Activated T-helper 1 cell treated with anti-CD3 and anti-CD28 coated beads, Interleukin-12 subunit alpha, Interleukin-12 subunit beta, Interleukin-2, Interleukin-4 antibody, amounts not matched to agents 30 ng/mL and 10 ng/mL and 1 ng/mL, durations not matched to agents 14 hours and 24 hours and 36 hours (primary cell): Measurements from ENCODE around the gene GCNT2. TPM values are rescaled to one million over a fixed set of nuclear protein-coding genes. Genes with fewer than 3 reads are reported as not detected.

Experiments used
- total RNA-seq: library from RNA; stranded (reverse); gene quantifications from 2 replicates; pipeline ENCODE4 v1.2.3, GENCODE V29; 2022

Gene GCNT2
- total RNA-seq, 1 donor from 2014 or later, result 3.0 TPM

Other genes starting within 250 kb of the GCNT2 start
- not detected in 2 replicates for gene TFAP2A, start 106.3 kb upstream of the GCNT2 start, total RNA-seq
- gene C6orf52, start 173.3 kb downstream of the GCNT2 start, total RNA-seq, result 3.6 and 6.0 TPM in 2 replicates
- gene PAK1IP1, start 173.6 kb downstream of the GCNT2 start, total RNA-seq, result 35.3 and 37.4 TPM in 2 replicates
- gene TMEM14C, start 201.7 kb downstream of the GCNT2 start, total RNA-seq, result 57.3 and 63.1 TPM in 2 replicates
- gene TMEM14B, start 226.5 kb downstream of the GCNT2 start, total RNA-seq, result 82.1 and 83.7 TPM in 2 replicates